GM19455 (cell line): ENCODE data around the gene SAMD9L.
"Not testable (repeated sequence)": the region's sequence is repeated elsewhere in the genome, so short reads cannot be mapped to it uniquely, and the experiment has no call there.

ENCODE experiments used
- ATAC-seq: cut with Tn5 transposase; IDR thresholded peaks from one replicate; pipeline ENCODE4 v1.9.1; 2021; ENCODE audit not compliant: unreplicated experiment

Gene SAMD9L

GRCh38 chr7:93146472-93147141 is 1.6 kb downstream of the SAMD9L start:
- peak; percentile 29 for ATAC-seq

DNA sequence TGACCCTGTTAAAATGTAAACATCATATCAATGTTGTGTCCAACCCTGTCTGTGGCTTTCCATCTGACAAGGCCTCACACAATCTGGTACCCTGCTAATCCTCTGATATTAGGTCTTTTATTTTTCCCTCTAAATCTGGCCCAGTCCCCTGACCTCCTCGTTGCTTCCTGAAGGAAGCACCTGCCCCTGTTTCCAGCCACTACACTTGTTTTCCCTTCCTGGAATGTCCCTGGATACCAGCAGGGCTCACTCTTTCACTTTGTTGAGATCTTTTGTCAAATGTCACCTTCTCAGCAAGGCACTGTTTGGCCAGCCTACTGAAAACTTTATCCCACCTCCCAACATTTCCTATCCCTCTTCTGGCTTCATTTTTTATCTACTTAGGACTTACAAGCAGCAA is 2.1 kb downstream of the SAMD9L start:
- ATAC-seq: no peak

GRCh38 chr7:93145354-93145753 is 2.8 kb downstream of the SAMD9L start:
- no peak for ATAC-seq

DNA sequence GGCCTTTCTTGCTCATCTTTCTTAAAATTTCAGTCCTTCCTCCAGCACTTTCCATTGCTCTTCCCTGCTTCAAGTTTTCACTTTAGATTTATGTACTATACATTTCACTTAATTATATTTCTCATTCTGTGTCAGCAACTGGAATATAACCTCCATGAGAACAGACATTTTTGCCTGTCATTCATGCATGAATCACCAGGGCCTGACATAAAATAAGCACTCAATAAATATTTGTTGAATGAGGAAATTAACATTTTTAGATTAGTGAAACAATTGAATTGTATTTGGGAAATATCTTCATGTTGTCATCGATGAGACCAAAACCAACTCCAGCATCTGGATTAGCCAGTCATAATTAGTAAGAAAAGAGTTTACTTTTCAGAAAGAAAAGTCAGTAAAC is 6.1 kb downstream of the SAMD9L start:
- no peak for ATAC-seq

DNA sequence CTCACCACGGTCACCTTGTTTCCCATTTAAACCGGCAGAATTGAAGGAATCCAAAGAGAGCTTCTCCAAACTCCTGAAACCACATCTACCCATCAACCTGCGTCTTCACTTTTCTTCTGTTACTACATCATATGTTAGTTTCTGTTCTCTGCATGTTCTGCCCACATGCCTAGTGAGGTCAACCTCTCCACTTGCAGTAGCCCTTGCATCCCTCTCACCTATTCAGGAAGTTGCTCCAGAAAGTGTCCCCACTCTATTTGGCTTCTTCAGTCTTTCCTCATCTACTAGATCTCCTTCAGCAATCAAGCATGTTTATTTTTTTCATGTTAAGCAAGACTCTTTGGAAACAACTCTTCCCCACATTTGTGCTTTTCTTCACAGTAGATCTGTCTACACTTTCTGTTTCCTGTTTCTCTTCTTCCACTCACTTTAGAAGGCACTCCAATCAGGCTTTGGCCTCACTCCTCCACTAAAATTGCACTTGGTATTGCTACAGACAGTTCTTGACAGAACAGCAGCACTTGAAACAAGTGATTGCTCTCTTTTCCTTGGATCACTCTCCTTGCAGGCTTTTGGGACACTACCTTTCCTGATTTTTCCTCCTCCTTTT is 7.5 kb downstream of the SAMD9L start:
- no peak for ATAC-seq

- no peak for ATAC-seq
Measured at GRCh38 chr7:93138576-93138975, 9.6 kb downstream of the SAMD9L start.

- ATAC-seq: no peak
Measured at GRCh38 chr7:93133005-93133404, 15.2 kb downstream of the SAMD9L start.

DNA sequence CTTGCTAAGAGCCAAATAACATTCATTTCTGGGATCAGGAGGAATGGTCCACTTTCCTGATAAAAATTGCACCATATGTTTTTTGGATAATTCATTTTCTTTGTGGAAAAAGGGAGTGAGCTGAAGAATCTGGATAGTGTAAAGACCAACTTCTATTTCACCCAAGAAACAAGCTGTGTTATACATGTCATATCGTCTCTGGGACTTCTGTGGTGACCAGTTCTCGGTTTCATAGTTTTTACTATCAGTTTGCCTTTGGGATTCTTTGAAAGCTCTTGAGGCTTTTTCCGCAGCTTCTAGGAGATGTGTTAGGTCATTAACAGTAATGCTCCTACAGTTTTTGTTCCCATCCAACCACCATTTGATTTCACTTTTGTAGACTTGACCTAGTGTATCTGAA is 16.0 kb downstream of the SAMD9L start:
- no peak for ATAC-seq

DNA sequence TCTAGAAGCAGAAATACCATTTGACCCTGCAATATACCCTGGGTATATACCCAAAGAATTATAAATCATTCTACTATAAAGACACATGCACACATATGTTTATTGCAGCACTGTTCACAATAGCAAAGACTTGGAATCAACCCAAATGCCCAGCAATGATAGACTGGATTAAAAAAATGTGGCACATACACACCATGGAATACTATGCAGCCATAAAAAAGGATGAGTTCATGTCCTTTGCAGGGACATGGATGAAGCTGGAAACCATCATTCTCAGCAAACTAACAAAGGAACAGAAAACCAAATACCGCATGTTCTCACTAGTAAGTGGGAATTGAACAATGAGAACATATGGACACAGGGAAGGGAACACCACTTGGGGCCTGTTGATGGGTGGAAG is 21.2 kb downstream of the SAMD9L start:
- not testable (repeated sequence) for ATAC-seq

GRCh38 chr7:93123532-93123931 is 24.7 kb downstream of the SAMD9L start:
- not testable (repeated sequence) for ATAC-seq

DNA sequence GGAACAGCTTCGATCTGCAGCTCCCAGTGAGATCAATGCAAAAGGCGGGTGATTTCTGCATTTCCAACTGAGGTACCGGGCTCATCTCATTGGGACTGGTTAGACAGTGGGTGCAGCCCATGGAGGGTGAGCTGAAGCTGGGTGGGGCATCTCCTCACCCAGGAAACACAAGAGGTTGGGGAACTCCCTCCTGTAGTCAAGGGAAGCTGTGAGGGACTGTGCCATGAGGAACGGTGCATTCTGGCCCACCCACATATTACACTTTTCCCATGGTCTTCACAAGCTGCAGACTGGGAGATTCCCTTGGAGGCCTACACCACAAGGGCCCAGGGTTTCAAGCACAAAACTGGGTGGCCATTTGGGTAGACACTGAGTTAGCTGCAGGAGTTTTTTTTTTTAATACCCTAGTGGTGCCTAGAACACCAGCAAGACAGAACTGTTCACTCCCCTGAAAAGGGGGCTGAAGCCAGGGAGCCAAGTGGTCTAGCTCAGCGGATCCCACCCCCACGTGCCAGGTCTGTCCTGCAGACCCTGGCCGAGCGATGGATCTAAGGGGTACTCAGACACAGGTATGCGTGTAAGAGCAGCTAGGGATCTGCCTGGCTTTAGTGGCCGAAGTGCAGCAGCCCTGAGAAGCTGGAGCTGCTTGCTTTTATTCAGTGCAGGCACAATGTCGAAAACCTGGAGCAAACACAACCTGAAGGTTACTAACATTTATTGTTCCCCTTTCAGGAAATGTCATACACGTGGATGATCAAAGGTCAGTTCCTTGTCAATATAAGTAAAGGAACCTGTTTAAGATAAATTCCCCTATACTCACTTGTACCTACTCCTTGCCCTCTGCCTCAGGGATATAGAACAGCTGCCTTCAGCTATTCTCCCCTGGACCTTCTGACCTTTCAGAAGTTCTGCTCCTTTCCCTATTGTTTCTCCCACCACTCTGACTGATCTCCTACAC is 27.3 kb downstream of the SAMD9L start:
- ATAC-seq: no peak

- ATAC-seq: no peak
Measured at GRCh38 chr7:93119191-93119905, 28.8 kb downstream of the SAMD9L start.

DNA sequence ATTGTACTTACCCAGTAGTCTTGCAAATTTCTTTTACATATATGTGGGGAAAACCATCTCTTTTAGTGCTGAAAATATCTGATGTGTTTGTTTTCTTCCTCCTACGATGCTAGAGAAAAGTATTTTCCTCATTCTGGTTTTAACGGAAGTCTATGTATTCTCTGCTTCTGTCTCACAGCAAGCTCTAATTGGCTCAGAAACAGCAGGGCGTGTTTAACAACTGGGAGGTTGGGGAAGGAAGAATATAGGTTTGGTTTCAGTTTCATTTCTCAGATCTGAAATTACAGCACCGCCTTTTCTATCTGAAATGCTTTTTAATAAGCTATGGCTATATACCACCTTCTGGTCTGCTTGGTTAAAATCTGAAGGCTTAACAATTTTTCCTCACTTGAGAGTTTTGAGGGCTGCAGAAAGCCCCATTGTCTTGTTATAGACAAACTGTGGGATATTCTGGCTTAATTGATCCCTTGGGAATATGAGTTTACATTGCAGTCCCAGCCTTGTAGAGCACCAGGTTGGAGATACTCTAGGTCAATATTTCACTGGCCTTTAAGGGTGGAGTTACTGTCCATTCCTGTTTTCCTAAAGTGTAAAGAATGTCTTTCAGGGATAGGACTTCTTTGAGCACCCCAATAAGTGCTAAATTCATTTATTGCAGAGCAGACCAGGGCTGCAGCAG is 30.2 kb downstream of the SAMD9L start, which contains the start of gene SAMD9:
Gene SAMD9, minus strand, starts transcription at position 128 of the 679 bp plus-strand sequence. CDS start 11,882 bp downstream, outside the sequence.
- ATAC-seq: peak; percentile 98

GRCh38 chr7:93117327-93117726 is 30.9 kb downstream of the SAMD9L start:
- ATAC-seq: no peak

DNA sequence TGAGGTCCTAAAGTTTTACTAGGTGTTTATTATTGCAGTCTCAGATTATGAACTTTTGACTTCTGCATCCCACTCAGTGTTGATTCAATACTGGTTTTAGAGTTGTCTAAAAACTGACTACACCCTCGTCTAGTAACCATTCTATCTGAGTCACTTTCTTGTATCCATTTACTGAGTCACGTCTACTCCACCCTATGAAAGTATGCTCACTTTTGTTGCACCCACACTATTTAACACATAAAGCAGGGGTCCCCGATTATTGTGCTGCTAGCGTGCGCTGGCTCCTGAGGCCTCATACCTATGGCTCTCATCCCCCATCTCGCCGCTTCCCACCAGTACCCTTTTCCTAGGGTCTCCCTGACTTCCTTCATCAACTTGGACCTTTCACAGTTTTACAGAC is 32.4 kb downstream of the SAMD9L start:
- no peak for ATAC-seq

DNA sequence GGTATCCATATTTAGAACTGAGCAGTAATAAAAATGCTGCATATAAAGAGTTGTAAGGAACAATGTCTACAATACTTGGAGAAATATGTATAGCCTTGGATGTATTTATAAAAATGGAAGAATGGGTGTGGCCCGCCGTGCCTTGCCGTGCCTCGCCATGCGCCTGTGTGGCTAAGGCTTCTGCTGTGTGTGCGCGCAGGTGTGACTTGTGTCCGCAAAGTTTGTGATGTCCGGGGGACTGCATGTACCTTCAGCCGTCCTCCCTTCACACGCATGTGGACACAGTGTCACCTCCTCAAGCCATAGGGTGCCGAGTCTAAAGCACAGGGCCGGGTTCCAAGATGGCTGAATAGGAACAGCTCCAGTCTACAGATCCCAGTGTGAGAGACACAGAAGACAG is 40.2 kb downstream of the SAMD9L start:
- no peak for ATAC-seq

DNA sequence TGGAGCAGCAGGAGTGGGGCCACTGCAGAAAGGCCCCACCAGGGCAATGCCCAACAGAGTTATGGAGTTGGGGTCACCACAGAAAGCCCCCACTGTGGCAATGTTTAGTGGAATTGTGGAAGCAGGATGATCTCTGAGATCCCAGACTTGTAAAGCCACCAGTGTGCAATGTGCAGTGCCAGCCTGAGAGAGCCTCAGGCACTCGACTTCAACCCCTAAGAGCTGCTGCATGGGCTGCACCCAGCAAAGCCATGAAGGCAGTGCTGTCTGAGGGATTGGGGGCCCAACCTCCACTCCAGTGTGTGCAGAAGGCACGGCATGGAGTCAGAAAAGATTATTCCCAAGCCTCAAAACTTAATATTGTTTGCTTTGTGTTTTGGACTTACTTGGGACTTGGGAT is 50.8 kb downstream of the SAMD9L start:
- ATAC-seq: no peak

DNA sequence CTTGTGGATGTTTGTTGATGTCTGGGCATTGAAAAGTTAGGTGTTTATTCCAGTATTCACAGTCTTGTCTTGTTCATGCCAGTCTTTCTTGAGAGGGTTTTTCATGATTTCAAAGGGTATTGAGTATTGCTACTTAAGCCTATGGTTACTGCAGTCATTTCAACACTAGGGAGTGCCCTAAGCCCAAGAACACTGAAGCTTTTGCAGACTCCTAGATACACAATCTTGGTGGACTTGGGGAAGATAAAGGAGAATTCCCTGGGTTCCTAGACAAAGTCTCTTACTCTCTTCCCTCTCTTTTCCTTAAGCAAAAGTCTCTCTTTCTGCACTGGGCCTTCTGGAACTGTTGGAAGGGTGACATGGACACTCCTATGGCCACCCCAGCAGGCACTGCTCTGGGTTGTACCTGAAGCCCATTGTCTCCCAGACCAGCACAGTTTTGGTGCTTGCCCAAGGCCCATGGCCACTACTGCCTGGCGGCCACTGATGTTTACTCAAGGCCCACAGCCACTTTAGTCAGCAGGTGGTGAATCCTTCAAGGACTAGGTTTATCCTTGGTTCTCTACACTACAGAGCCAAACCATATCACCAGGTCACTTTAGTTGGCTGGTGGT is 55.3 kb downstream of the SAMD9L start:
- no peak for ATAC-seq
